Astrocyte of the cerebellum (primary cell): Measurements from ENCODE around the gene PSMD13.

Experiments used
- DNase-seq: peaks from one replicate; pipeline ENCODE4 v3.0.0-alpha.2; 2011; ENCODE audit warnings: low read depth
- H3K4me3 ChIP-seq: 2 replicates; pipeline ENCODE4 v1.5.1; 2011; ENCODE audit warnings: mild to moderate bottlenecking, low read depth, low read length, moderate library complexity
- in situ Hi-C: cut with HindIII; loops from 2 replicates; pipeline ENCODE4 v1.10.0; 2017; ENCODE audit warnings: low sequenced_read_pairs
- TF ChIP-seq, protein P1 (sequence below): IDR thresholded peaks from 2 replicates; pipeline ENCODE4 v1.5.1; 2012; ENCODE audit warnings: low read length, low read depth, moderate library complexity, mild to moderate bottlenecking; ENCODE audit errors: missing control alignments

The PSMD13 gene

GRCh38 chr11:252666-253065 lies 15.9 kb downstream of the PSMD13 start:
- in situ Hi-C loops = loop anchor here (5.0 kb wide), 1 partner anchor 200 kb away; the partner anchor contains the start of gene PTDSS2
- H3K4me3 ChIP-seq = no peak overlapping the region
- no peak for DNase-seq
- TF ChIP-seq, protein P1, sequence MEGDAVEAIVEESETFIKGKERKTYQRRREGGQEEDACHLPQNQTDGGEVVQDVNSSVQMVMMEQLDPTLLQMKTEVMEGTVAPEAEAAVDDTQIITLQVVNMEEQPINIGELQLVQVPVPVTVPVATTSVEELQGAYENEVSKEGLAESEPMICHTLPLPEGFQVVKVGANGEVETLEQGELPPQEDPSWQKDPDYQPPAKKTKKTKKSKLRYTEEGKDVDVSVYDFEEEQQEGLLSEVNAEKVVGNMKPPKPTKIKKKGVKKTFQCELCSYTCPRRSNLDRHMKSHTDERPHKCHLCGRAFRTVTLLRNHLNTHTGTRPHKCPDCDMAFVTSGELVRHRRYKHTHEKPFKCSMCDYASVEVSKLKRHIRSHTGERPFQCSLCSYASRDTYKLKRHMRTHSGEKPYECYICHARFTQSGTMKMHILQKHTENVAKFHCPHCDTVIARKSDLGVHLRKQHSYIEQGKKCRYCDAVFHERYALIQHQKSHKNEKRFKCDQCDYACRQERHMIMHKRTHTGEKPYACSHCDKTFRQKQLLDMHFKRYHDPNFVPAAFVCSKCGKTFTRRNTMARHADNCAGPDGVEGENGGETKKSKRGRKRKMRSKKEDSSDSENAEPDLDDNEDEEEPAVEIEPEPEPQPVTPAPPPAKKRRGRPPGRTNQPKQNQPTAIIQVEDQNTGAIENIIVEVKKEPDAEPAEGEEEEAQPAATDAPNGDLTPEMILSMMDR = no peak

- in situ Hi-C loops = loop anchor here (5.0 kb wide), 1 partner anchor 199 kb away; the partner anchor contains the start of gene PTDSS2
- DNase-seq = no peak
- TF ChIP-seq, protein P1 = no peak
- H3K4me3 ChIP-seq = no peak overlapping the region
These were observed 16.5 kb downstream of the PSMD13 start for GRCh38 chr11:253160-253885.

- H3K4me3 ChIP-seq = no peak overlapping the region
- TF ChIP-seq, protein P1 = no peak
- no peak for DNase-seq
- in situ Hi-C loops = loop anchor here (5.0 kb wide), 1 partner anchor 198 kb away; the partner anchor contains the start of gene PTDSS2
These were observed 17.1 kb downstream of the PSMD13 start for GRCh38 chr11:253886-254270.

DNA sequence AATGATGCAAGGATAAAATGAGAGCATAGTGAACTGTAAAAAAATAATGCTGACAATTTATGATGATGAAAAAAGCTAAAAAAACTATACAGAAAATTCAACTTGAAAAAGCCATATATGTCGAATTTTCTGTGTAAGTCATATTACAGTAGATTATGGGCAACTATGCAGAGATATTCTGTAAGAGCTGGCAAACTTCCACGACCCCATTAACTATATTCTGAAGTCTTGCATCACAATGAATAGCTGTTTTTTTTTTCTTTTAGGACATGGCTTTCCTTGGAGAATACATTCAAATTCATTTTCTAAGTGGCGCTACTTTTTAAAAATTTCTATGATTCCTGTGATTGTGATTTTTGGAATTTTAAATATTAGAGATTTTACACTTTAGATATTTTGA lies 18.4 kb downstream of the PSMD13 start:
- TF ChIP-seq, protein P1 = no peak
- in situ Hi-C loops = no loop called here
- no peak for DNase-seq
- H3K4me3 ChIP-seq = no peak overlapping the region

- in situ Hi-C loops = no loop called here
- no peak overlapping the region for H3K4me3 ChIP-seq
- DNase-seq = no peak
- TF ChIP-seq, protein P1 = no peak
These were observed 19.0 kb downstream of the PSMD13 start for GRCh38 chr11:255816-256215.

GRCh38 chr11:256952-257737 lies 20.4 kb downstream of the PSMD13 start:
- no peak for DNase-seq
- no peak overlapping the region for H3K4me3 ChIP-seq
- in situ Hi-C loops = no loop called here
- TF ChIP-seq, protein P1 = no peak
